Activated naive CD8-positive, alpha-beta T cell treated with anti-CD3 and anti-CD28 coated beads, Interleukin-2, amount 10 ng/mL, durations not matched to agents 7 days and 5 days (primary cell): Measurements from ENCODE around the gene TSR3. TPM values are rescaled to one million over a fixed set of nuclear protein-coding genes. Genes with fewer than 3 reads are reported as not detected.
"Not testable (repeated sequence)": the region's sequence is repeated elsewhere in the genome, so short reads cannot be mapped to it uniquely, and the experiment has no call there.

Source experiments
- ATAC-seq: fragments of 150-1000 bp; cut with Tn5 transposase; one replicate; pipeline ENCODE4 v1.10.0; 2021; ENCODE audit warnings: low read depth, moderate library complexity
- POLR2A ChIA-PET: fragments of 350-600 bp; sonication (Branson Sonifier 250); formaldehyde crosslinking; loops from one replicate; lab custom pipeline; 2021; ENCODE audit warnings: antibody characterized with exemption; lab: Charles Lee
- DNase-seq: peaks from one replicate; pipeline ENCODE4 v3.0.0; 2021
- H3K27ac Mint-ChIP-seq: one replicate; pipeline ENCODE4 v1.8.0; 2022; ENCODE audit warnings: mild to moderate bottlenecking, mixed read lengths
- H3K27me3 Mint-ChIP-seq: one replicate; pipeline ENCODE4 v1.8.0; 2022; ENCODE audit warnings: mild to moderate bottlenecking, moderate library complexity, mixed read lengths
- H3K36me3 Mint-ChIP-seq: one replicate; pipeline ENCODE4 v1.8.0; 2021; ENCODE audit warnings: mild to moderate bottlenecking, mixed read lengths
- H3K4me1 Mint-ChIP-seq: one replicate; pipeline ENCODE4 v1.8.0; 2021; ENCODE audit warnings: mixed read lengths
- H3K4me3 Mint-ChIP-seq: one replicate; pipeline ENCODE4 v1.8.0; 2022; ENCODE audit warnings: mild to moderate bottlenecking, moderate library complexity, mixed read lengths
- H3K9me3 Mint-ChIP-seq: one replicate; pipeline ENCODE4 v1.8.0; 2021; ENCODE audit warnings: mixed read lengths
- total RNA-seq, 2 experiments: library from RNA; stranded (reverse); gene quantifications; one replicate each; pipeline ENCODE4 v1.2.3, GENCODE V29; 2021

Gene TSR3
- total RNA-seq, 2 experiments from 2014 or later = 43.8 to 44.2 TPM

- peaks cover 32% of the 10 kb centered on the region for H3K27me3 Mint-ChIP-seq
- H3K36me3 Mint-ChIP-seq = no peaks in the 10 kb centered on the region
- DNase-seq = no peak
- ATAC-seq = no peak
- POLR2A ChIA-PET = interaction anchor here (0.7 to 1.4 kb wide), 4 partner anchors 14 to 31 kb away, joined by 3 to 5 read pairs (median 3); partner anchors contain the start of gene UBE2I
- no peak overlapping the region for H3K27ac Mint-ChIP-seq
- peaks cover 3% of the 10 kb centered on the region for H3K4me1 Mint-ChIP-seq
- no peak overlapping the region for H3K4me3 Mint-ChIP-seq
- no peaks in the 10 kb centered on the region for H3K9me3 Mint-ChIP-seq
Measured at GRCh38 chr16:1335211-1335971, 16.3 kb downstream of the TSR3 start.

GRCh38 chr16:1334739-1335138, 16.9 kb downstream of the TSR3 start:
- Mint-ChIP-seq H3K9me3 (no peaks in the 10 kb centered on the region), H3K27ac (no peak overlapping the region), H3K27me3 (peaks cover 32% of the 10 kb centered on the region), H3K4me1 (peaks cover 3% of the 10 kb centered on the region), H3K36me3 (no peaks in the 10 kb centered on the region), H3K4me3 (no peak overlapping the region)
- no peak for DNase-seq
- ATAC-seq = no peak
- POLR2A ChIA-PET = interaction anchor here (0.8 to 1.0 kb wide), 2 partner anchors 14 to 30 kb away, joined by 3 read pairs; no protein-coding TSS in a partner anchor

GRCh38 chr16:1333854-1334700, 17.6 kb downstream of the TSR3 start:
- ATAC-seq (no peak), DNase-seq (no peak)
- Mint-ChIP-seq H3K27ac (no peak overlapping the region), H3K4me1 (peaks cover 3% of the 10 kb centered on the region), H3K4me3 (no peak overlapping the region), H3K9me3 (no peaks in the 10 kb centered on the region), H3K36me3 (no peaks in the 10 kb centered on the region), H3K27me3 (peaks cover 32% of the 10 kb centered on the region)
- POLR2A ChIA-PET = interaction anchor here (2.2 kb wide), 1 partner anchor 25 kb away, joined by 9 read pairs; the partner anchor contains the start of gene UBE2I

GRCh38 chr16:1333149-1333812, 18.4 kb downstream of the TSR3 start, which contains the start of gene BAIAP3:
Gene BAIAP3, plus strand, starts transcription at chr16:1333645. Its CDS starts 4,905 bp downstream, at chr16:1338550.
- Mint-ChIP-seq H3K27ac (no peak within 1 kb of the TSS), H3K27me3 (peaks cover 32% of the 10 kb centered on the region), H3K36me3 (no peaks in the 10 kb centered on the region), H3K9me3 (no peaks in the 10 kb centered on the region), H3K4me3 (no peak within 1 kb of the TSS), H3K4me1 (peaks cover 3% of the 10 kb centered on the region)
- ATAC-seq = peak; percentile 53
- DNase-seq = peak; percentile 77
- POLR2A ChIA-PET = interaction anchor here (1.0 to 2.2 kb wide), 3 partner anchors 10 to 24 kb away, joined by 4 to 9 read pairs (median 4); partner anchors contain the start of gene UBE2I

GRCh38 chr16:1332618-1333148, 19.0 kb downstream of the TSR3 start:
- POLR2A ChIA-PET = interaction anchor here (1.0 to 2.2 kb wide), 4 partner anchors 10 to 24 kb away, joined by 3 to 9 read pairs (median 4); partner anchors contain the start of genes GNPTG, TSR3 and UBE2I
- H3K27me3 Mint-ChIP-seq = peaks cover 32% of the 10 kb centered on the region
- H3K4me1 Mint-ChIP-seq = peaks cover 3% of the 10 kb centered on the region
- no peaks in the 10 kb centered on the region for H3K36me3 Mint-ChIP-seq
- H3K27ac Mint-ChIP-seq = no peak overlapping the region
- H3K9me3 Mint-ChIP-seq = no peaks in the 10 kb centered on the region
- ATAC-seq (no peak), DNase-seq (no peak)
- no peak overlapping the region for H3K4me3 Mint-ChIP-seq

GRCh38 chr16:1331712-1332617, 19.7 kb downstream of the TSR3 start:
- H3K4me1 Mint-ChIP-seq = peaks cover 3% of the 10 kb centered on the region
- peak; percentile 41 for ATAC-seq
- peaks cover 32% of the 10 kb centered on the region for H3K27me3 Mint-ChIP-seq
- DNase-seq = no peak
- no peaks in the 10 kb centered on the region for H3K9me3 Mint-ChIP-seq
- H3K27ac Mint-ChIP-seq = peak overlapping the region; percentile 42
- peak overlapping the region; percentile 25 for H3K4me3 Mint-ChIP-seq
- POLR2A ChIA-PET = interaction anchor here (1.0 to 2.2 kb wide), 4 partner anchors 11 to 23 kb away, joined by 3 to 9 read pairs (median 4); partner anchors contain the start of genes GNPTG, TSR3 and UBE2I
- no peaks in the 10 kb centered on the region for H3K36me3 Mint-ChIP-seq

GRCh38 chr16:1330931-1331711, 20.6 kb downstream of the TSR3 start:
- Mint-ChIP-seq H3K27me3 (peaks cover 31% of the 10 kb centered on the region), H3K36me3 (no peaks in the 10 kb centered on the region), H3K9me3 (no peaks in the 10 kb centered on the region), H3K4me1 (peaks cover 3% of the 10 kb centered on the region), H3K4me3 (no peak overlapping the region), H3K27ac (no peak overlapping the region)
- POLR2A ChIA-PET = interaction anchor here (0.8 to 1.2 kb wide), 2 partner anchors 20 to 22 kb away, joined by 3 read pairs; partner anchors contain the start of genes GNPTG, TSR3 and UBE2I
- DNase-seq (no peak), ATAC-seq (no peak)

GRCh38 chr16:1330260-1330914, 21.3 kb downstream of the TSR3 start:
- no peak overlapping the region for H3K4me3 Mint-ChIP-seq
- DNase-seq = no peak
- POLR2A ChIA-PET = interaction anchor here (0.8 kb wide), 1 partner anchor 21 kb away, joined by 3 read pairs; the partner anchor contains the start of gene UBE2I
- H3K36me3 Mint-ChIP-seq = no peaks in the 10 kb centered on the region
- ATAC-seq = no peak
- no peaks in the 10 kb centered on the region for H3K9me3 Mint-ChIP-seq
- H3K27me3 Mint-ChIP-seq = peaks cover 25% of the 10 kb centered on the region
- H3K4me1 Mint-ChIP-seq = peaks cover 3% of the 10 kb centered on the region
- no peak overlapping the region for H3K27ac Mint-ChIP-seq

GRCh38 chr16:1328961-1329360, 22.7 kb downstream of the TSR3 start:
- H3K27ac Mint-ChIP-seq, POLR2A ChIA-PET, H3K9me3 Mint-ChIP-seq: not testable (repeated sequence)

GRCh38 chr16:1328136-1328535, 23.5 kb downstream of the TSR3 start:
- POLR2A ChIA-PET, DNase-seq, H3K27ac Mint-ChIP-seq, H3K4me3 Mint-ChIP-seq, ATAC-seq, H3K36me3 Mint-ChIP-seq, H3K9me3 Mint-ChIP-seq, H3K4me1 Mint-ChIP-seq: not testable (repeated sequence)
- peaks cover 15% of the 10 kb centered on the region for H3K27me3 Mint-ChIP-seq

More at GRCh38 chr16:1328961-1329360, 22.7 kb downstream of the TSR3 start:
- DNase-seq, H3K4me3 Mint-ChIP-seq, H3K4me1 Mint-ChIP-seq, H3K36me3 Mint-ChIP-seq, ATAC-seq: not testable (repeated sequence)
- peaks cover 15% of the 10 kb centered on the region for H3K27me3 Mint-ChIP-seq

GRCh38 chr16:1327619-1327947, 24.1 kb downstream of the TSR3 start:
- POLR2A ChIA-PET = no interaction called here
- Mint-ChIP-seq H3K27ac (no peak overlapping the region), H3K36me3 (no peaks in the 10 kb centered on the region), H3K9me3 (no peaks in the 10 kb centered on the region), H3K4me1 (peaks cover 3% of the 10 kb centered on the region), H3K27me3 (peaks cover 12% of the 10 kb centered on the region), H3K4me3 (no peak overlapping the region)
- ATAC-seq (no peak), DNase-seq (no peak)
